Glomerular endothelial cell (primary cell): Measurements from ENCODE around the gene ARHGEF7. TPM values are rescaled to one million over a fixed set of nuclear protein-coding genes. Genes with fewer than 3 reads are reported as not detected.

Experiments
- DNase-seq: peaks from one replicate; pipeline ENCODE4 v3.0.0-alpha.2; 2011; ENCODE audit warnings: low read depth, low spot score; ENCODE audit errors: extremely low read depth
- total RNA-seq: library from RNA; depleted of rRNA; stranded (reverse); fragments of >200 nt; gene quantifications from 2 replicates; pipeline ENCODE4 v1.2.3, GENCODE V29; 2015

The ARHGEF7 gene
- total RNA-seq, 1 donor from 2014 or later, result 197 TPM

GRCh38 chr13:111319998-111320911 lies 205.1 kb downstream of the ARHGEF7 start, which contains the start of gene TEX29:
TEX29 (plus strand) TSS chr13:111320642; CDS start chr13:111320891, 249 bp downstream.
- DNase-seq, result no peak

GRCh38 chr13:111322001-111322915 lies 207.1 kb downstream of the ARHGEF7 start:
- DNase-seq, result no peak

GRCh38 chr13:111322916-111323331 lies 207.8 kb downstream of the ARHGEF7 start:
- DNase-seq, result no peak

GRCh38 chr13:111323549-111323948 lies 208.4 kb downstream of the ARHGEF7 start:
- DNase-seq, result no peak

DNA sequence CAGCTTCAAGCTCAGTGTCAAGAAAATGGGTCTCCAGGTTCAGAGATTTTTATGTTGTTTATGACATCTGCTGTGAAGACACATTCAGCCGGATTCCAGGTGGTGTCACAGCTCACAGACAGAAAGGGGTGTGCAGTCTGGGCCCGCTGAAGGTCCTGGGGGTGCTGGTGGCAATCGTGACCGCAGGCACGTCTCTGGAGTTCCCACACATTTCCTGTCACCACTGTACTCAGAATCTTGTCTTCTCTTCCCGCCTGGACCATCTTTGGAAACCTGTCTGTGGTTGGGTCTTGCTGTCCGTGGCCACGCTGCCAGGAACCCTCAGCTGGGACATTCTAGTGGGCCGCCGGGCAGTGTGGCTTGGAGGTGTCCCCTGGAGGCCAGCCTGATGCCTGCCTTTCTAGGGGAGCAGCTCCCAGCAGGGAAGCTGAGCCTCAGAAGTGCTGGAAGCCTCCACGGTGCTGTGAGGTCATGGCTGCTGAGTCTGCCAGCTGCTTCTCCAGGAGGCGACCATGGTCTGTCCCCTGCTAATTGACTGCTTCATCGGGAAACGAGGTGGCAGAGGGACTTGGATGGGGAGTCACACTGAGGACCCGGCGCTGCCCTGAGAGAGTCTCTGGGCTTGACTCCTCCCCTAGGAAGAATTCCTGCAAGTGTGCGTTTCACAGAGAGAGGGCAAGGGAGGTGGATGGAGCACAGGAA lies 209.0 kb downstream of the ARHGEF7 start:
- no peak for DNase-seq

DNA sequence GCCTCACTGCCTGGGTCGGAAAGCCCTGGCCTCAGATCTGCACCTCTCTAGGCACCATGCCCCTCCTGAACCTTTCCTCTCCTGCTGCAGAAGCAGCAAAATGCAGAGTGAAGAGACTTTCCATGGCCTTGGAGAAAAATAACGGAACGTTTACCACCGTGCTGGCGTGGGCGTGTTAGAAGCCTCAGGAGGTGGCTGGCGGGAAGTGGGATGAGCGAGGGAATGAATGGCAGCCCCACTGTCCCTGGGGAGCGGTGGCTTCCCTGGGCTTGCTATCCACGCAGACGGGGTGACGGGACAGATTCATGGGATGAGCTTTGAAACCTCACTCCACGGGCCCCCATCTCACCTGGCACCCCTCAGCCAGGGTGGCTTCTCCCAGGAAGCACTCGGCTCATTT lies 209.6 kb downstream of the ARHGEF7 start:
- no peak for DNase-seq

DNA sequence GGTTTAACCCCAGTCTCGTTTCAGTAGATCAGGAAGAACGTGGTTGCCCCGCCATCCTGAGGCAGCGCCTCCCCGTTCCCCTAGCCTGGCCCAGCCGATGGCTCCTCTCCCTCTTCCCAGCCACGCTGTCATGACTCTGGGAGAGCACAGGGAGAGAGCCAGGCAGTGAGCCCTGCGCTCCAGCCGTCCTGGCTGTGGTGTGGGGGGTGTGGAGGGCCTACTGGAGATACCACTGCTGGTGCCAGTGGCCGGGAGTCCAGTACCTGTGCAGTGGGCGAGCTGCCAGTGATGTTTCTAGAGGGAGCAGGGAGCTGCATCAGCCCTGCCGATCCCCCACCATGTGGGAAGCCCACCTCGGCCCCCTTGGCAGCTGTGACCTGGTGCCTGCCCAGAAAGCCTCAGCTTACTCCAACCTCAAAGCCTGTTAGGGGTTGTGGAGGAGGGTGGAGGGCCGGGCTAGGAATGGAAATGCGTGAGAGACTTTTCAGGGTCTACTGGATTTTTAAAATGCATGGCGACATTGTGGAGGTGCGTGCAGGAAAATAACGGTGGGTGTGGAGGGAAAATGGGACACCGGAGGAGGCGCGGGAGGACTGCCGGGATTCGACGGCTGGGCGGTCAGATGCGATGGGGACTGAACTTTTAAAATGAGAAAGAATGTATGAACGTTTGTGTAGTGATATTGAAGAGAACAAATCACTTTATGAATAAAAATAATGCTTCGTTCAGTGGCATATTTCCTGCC lies 210.2 kb downstream of the ARHGEF7 start:
- DNase-seq, result no peak

DNA sequence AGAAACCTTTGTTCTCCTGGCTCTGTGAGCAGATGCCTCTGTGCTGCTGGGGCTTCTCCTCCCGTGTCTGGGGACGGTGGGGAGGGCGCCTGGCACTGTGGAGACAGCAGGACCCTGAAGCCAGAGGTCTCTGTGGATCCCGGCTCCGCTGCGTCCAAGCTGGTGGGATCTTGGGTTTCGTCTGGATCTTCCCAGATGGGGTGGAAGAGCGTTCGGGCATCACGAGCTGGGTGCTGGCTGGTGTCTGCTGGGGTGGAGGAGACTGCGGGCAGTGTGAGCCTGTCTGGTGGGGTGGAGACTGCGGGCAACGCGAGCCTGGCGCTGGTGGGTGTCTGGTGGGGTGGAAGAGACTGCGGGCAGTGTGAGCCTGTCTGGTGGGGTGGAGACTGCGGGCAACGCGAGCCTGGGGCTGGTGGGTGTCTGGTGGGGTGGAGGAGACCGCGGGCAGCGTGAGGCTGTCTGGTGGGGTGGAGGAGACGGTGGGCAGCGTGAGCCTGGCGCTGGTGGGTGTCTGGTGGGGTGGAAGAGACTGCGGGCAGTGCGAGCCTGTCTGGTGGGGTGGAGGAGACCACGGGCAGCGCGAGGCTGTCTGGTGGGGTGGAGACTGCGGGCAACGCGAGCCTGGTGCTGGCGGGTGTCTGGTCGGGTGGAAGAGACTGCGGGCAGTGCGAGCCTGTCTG lies 211.0 kb downstream of the ARHGEF7 start:
- no peak for DNase-seq

DNA sequence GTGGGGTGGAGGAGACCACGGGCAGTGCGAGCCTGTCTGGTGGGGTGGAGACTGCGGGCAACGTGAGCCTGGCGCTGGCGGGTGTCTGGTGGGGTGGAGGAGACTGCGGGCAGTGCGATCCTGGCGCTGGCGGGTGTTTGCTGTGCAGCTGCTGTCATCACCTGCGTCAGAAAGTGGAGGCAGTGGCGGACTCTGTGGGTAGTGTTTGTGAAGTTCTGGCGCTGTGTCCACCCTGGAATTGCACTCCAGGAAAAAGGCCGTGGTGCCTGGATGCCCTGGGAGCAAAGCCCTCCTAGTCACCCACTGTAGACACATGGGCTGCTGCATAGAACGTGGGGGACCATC lies 211.5 kb downstream of the ARHGEF7 start:
- DNase-seq, result no peak

DNA sequence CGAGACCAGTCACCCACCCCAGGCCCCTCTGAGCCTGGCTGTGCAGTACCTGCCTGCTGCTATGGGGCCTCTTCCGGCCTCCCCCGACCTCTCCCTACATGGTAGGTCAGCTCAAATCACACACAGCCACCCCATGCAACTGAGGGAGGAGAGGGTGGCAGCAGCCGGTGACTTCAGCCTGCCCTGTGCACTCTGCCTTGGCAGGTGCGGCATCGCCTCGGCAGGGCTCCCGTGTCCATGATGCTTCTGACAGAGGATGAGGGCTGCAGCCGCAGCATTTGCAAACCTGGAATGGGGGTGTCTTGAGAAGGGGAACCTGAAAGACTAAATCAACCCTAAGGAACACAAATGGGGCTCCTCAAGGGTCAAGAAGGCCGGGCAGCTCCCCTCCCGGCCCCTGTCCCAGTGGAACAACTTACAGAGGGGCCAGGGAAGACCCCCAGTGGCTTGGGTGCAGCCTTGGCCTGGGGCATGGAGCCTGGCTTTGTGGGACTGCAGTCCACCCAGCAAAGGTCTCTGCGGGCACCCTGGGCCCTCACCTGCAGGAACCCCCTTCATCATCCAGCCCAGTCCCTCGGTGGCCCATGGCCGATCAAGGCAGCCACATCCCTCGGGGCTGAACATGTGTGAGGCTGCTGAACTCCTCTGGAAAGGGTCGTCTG lies 212.0 kb downstream of the ARHGEF7 start:
- no peak for DNase-seq

DNA sequence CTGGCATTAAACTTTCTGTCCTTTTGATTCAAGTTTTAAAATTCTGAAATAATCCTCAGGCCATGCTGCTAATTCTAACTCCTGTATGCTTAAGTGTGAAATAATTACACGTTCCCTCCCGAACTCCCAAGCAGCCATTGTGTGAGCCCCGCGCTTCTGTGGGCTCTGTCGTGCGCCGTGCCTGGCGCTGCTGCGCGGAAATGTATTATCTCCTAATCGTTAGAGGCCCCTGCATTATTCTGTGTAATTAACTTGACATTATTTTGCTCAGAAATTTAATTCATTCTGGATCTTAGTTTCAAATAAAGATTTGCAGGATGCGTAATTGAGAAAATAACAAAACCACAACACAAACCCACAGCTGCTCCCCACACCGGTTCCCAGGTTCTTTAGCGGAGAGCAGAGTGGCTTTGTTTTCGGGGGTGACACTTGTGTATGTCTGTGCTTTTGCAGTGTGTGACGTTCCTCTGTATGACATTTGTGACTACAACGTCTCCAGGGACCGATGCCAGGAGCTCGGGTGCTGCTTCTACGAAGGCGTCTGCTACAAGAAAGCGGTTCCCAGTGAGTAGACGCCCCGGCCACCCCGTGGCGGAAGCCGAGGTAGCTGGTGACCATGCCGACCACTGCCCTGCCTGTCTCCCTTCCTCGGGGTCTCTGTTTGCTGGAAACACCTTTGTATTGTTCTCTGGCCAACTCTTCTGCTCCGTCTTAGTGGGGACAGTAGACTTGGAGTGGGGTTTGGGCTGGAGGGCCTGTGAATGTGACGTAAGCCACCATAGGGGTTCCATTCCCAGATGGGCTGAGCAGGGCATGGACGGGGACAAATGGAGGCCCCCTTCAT lies 212.8 kb downstream of the ARHGEF7 start:
- no peak for DNase-seq

DNA sequence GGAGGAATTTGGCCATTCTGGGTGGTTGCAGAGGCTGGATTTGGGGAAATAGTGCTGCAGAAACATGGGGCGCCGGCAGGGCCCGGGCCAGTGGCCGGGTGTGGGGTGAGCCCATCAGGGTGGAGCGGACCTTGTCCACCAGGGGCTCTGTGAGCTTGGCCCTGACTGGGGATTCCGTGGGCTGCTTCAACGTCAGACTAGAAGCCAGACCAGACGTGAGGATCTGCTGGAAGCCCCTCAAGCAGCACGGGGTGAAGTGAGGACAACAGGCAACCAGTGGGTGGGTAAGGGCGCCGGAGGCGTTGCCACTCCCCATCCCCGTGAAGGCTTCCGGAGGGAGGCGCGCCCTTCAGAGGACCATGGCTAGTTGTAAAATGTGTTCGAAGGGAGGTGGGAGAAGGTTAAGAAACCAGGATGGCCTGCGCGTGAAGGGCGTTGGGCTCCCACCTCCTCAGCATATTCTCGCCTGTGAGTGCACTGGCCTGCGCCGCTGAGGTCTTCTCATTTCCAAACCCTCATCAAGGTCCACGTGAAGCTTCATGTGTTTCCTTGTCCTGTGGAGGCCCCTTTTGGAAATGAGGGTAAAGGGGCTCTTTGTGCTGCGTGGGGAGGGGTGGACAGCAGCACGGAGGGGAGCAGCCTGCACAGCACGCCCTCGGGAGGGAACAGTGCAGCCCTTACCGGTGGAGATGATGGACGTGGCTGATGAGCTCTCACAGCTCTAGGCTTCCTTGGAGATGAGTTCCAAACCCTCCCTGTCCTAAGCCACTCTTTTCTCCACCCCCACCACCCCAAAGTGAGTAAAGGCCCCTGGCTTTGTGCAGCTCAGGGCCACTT lies 213.7 kb downstream of the ARHGEF7 start:
- no peak for DNase-seq

GRCh38 chr13:111329641-111330040 lies 214.5 kb downstream of the ARHGEF7 start:
- DNase-seq, result no peak

- no peak for DNase-seq
Observed at GRCh38 chr13:111330066-111330610, 215.0 kb downstream of the ARHGEF7 start.

- no peak for DNase-seq
Observed at GRCh38 chr13:111335298-111335697, 220.2 kb downstream of the ARHGEF7 start.

GRCh38 chr13:111336666-111337065 lies 221.6 kb downstream of the ARHGEF7 start:
- no peak for DNase-seq

DNA sequence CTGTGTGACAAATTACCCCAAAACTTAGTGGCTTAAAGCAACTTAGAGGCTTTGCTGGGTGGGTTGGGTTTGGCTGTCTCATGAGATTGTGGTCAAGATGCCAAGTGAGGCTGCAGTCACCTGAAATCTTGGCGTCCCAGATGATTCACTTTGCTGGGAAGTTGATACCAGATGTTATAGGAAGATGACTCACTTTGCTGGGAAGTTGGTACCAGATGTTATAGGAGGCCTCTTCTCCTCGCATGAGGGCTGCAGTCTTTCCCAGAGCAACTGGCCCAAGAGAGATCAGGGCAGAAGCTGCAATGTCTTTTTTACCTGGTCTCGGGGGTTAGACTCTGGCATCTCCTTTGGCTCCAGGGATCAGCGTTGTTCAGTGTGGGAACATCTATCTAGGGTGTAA lies 222.1 kb downstream of the ARHGEF7 start:
- DNase-seq, result no peak
